Posterior cingulate gyrus (tissue), 11 donors: ENCODE results near the gene TNPO2.
A peak's percentile ranks its signal among the peaks of the same experiment; 100 is the strongest.
"Not testable (repeated sequence)": the region's sequence is repeated elsewhere in the genome, so short reads cannot be mapped to it uniquely, and the experiment has no call there.

Source experiments
- DNase-seq, 10 donors: peaks; one replicate each; pipeline versions ENCODE4 v3.0.0 to v3.0.0-alpha.2; 2020 to 2021; ENCODE audit warnings: mixed read lengths in 3 of 10
- intact Hi-C: fragments of 100-400 bp; cut with DNase I; formaldehyde crosslinking; loops from one replicate; pipeline ENCODE4 v1.15.1; 2023

Gene TNPO2

DNA sequence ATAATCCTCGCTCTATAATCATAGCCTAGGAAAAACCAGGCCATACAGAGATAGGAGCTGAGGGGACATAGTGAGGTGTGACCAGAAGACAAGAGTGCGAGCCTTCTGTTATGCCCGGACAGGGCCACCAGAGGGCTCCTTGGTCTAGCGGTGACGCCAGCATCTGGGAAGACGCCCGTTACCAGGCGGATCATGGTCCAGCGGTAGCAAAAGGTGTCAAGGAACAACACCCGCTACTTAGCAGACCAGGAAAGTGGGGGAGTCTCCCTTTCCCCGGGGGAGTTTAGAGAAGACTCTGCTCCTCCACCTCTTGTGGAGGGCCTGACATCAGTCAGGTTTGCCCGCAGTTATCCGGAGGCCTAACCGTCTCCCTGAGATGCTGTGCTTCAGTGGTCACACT, 11.7 kb downstream of the TNPO2 start:
- intact Hi-C loops, result not testable (repeated sequence)
- DNase-seq, result peak in 7 of 10 donors; percentile 23 to 93 (median 47)

DNA sequence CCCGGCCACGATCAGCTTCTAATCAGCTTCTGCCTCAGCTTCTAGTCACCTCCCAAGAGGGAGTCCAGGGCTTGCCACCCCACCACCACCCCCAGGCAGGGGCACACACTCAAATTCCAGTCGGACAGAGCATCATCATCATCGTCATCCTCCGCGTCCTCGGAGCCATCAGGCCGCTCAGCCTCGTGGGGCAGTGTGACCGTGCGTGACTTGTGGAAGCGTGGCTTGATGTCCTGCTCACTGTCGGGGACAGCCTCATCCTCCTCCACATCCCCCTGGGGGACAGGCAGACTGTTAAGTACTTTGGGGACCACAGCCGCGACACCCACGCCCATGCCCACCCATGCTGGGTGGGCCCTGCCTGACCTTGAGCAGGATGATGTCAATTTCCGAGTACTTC, 12.5 kb downstream of the TNPO2 start:
- intact Hi-C loops, result no loop called here
- no peak for DNase-seq

DNA sequence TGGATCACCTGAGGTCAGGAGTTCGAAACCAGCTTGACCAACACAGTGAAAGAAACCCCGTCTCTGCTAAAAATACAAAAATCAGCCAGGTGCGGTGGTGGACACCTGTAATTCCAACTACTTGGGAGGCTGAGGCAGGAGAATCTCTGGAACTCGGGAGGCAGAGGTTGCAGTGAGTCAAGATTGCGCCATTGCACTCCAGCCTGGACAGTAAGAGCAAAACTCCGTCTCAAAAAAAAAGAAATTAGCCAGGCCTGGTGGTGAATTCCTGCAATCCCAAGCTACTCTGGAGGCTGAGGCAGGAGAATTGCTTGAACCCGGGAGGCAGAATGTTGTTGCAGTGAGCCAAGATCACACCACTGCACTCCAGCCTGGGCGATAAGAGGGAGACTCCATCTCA, 15.1 kb downstream of the TNPO2 start:
- no peak for DNase-seq
- intact Hi-C loops, result no loop called here

DNA sequence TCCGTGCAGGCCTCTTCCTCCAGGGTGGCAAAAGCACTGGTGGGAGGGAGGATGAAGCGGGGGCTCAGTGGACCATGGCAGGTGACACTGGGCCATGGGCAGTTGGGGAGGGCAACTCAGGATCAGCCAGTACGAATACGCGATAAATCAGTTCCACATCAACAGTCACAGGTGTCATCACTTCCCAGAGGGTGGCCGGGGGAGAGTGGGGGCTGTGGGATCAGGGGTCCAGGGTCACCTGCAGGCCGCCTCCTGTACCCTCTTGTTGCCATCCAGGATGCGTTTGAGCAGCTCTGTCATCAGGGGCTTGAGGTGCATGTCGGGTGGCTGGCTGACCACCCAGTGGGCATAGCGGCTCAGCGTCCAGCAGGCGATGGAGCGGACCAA, 17.4 kb downstream of the TNPO2 start:
- peak in 1 of 10 donors; percentile 78 for DNase-seq
- intact Hi-C loops, result no loop called here

DNA sequence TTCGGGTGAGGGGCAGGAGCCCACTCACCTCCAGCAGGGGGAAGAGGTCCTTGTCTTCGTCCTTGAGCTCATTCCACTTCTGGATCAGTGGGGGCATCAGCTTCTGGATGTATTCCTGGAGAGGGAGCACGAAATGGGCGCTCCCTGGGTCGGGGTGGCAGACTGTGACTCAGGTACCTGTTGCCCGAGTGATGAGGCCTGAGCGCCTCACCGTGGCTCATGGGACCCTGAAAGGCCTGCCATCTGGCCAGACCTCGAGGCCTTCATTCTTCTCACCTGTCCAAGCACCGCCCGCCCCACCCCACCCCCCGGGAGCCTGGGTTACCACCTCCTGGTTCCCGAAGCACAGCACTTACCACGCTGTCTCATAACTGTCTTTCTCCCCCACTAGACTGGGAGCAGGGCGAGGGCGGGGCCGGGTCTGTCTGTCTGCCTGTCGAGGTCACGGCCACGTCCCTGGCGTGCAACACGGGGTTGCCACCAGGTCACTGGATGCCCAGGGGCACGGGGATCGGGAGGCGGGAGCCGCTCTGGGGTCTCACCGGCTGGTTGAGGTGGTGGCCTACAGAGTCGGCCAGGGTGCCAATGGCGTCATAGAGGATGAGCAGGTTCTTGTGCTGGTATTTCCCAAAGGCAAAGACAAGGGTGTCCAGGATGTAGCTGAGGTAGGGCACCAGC, 17.9 kb downstream of the TNPO2 start:
- DNase-seq, result peak in 1 of 10 donors; percentile 62
- intact Hi-C loops, result no loop called here

DNA sequence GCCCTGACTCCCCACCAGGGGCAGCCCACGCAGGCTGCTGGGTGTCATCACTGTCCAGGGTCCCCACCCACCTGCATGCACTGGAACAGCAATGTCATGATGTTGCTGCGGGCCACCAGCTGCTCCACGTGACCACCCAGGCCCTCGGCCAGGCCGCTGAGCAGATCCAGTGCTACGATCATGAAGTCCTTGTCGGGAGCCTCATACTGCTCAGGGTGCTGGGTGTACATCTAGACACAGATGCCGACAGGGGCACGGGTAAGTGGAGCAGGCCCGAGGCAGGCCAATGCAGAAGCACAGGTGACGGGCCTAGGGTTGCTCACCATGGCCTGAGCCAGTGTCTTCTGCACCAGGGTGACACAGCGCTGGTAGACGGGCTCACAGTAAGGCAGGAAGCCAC, 18.6 kb downstream of the TNPO2 start:
- DNase-seq, result peak in 1 of 10 donors; percentile 40
- intact Hi-C loops, result no loop called here

DNA sequence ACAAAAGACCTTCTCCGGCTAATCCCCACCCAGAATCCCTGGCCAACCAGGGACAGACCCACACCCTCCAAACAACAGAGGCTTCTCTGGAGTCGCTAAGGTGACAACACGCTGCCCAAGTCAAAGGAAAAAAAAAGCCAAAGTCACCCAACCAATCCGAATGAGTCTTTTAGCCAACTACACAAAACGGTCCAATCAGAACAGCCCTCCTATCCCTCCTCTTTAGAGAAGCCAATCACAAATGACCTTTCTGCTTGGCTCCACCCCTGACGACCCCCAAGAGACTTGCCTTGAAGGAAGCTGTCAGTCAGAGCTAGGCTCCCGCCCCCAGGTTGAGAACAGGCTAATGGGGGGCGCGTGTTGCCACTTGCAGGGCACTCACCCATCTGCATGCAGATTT, 20.7 kb downstream of the TNPO2 start:
- no peak for DNase-seq
- intact Hi-C loops, result no loop called here

DNA sequence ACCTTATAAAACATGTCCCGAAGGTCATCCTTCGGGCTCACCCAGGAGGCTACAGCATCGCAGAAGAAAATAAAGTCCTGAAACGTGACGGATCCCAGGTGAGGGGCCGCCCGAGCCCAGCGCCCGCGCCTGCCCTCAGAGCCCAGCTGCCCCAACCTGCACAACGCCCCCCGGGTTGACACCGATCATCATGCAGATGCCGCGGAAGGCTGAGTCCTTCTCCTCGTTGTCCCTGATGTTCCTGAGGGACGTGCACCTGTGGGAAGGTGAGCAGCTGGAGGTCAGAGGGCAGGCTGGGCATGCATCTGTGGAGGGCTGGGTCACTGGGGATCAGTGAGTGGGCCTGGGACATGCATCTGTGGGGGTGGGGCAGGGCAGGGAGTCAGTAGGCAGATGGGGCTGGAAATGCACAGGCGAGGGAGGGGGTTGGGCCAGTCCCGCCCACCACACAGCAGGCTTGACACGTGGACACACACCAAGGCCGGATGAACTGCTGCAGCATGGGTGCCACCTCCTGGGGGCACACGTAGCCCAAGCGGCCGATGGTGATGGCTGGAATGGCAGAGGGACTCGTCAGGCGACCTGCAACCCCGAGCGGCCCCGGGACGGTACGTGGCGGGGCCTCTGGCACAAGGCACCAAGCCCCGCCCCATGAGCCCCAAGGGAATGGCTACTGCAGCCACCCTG, 22.0 kb downstream of the TNPO2 start:
- intact Hi-C loops, result no loop called here
- no peak for DNase-seq

DNA sequence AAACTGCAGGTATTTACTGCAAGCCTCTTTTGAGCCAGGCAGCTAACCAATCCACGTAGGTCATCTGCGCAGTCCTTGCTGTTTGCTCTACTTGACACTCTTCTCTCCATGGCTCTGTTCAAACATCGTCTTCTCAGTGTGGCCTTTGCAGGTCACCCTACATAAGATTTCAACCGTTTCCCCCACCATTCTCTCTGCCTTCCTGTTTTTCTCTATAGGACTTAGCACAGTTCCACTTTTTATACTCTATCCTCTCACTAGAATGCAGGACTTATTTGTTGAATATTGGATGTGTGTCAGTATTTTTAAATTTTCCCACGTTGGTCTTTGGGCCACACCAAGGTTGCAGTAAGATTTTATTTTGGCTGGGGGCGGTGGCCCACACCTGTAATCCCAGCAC, 25.6 kb downstream of the TNPO2 start:
- intact Hi-C loops, result no loop called here

DNA sequence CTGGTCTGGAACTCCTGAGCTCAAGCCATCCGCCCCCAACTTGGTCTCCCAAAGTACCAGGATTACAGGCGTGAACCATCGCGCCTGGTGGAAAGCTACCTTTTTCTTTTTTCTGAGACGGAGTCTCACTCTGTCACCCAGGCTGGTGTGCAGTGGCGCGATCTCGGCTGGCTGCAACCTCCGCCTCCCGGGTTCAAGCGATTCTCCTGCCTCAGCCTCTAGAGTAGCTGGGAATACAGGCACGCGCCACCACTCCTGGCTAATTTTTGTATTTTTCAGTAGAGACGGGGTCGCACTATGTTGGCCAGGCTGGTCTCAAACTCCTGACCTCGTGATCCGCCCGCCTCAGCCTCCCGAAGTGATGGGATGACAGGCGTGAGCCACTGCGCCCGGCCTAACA, 26.3 kb downstream of the TNPO2 start:
- DNase-seq, intact Hi-C loops: not testable (repeated sequence)

More for the DNA sequence above, 25.6 kb downstream of the TNPO2 start:
- DNase-seq, result no peak

DNA sequence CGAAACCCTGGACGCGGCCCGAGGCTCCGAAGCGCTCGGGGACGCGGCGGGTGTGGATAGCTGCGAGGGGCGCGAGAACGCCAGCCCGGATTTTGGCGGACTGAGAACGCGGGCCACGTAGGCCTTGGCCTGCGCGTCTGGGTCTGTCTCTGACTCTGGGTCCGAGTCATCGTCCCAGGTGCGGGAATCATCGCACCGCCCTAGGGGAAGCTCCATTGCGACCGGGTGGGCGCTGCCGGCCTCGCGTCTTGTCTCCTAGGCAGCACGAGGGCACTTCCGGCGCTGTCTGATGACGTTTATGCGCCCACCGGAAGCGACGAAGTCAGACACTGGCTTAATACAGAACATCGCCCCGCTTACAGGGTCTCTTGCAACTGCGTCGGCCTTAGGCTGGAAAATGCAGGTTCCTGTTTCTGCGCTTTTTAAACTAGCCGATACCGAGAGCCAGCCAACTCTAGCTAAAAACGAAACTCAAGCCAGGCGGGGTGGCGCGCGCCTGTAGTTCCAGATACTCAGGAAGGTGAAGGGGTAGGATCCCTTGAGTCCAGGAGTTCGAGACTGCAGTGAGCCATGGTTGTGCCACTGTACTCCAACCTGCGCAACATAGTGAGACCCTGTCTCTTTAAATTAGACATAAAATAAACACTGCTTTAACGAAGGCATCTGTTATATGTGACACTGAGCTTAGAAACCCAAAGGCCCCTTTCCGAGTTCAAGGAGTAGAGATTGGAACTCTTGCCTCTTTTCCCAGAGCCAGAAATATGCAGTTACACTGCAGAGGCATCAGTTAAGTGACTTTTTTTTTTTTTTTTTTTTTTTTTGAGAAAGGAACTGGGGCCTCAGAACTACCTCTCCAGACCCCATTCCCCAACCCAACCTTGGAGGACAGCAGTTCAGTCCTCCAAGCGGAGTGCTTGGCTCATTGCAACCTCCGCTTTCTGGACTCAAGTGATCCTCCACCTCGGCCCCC, 27.1 kb downstream of the TNPO2 start, which contains the start of gene FBXW9:
FBXW9 (minus strand) TSS at position 266 of the 970 bp plus-strand sequence; CDS start at position 216, 50 bp downstream.
- DNase-seq, result peak; percentile 96 to 100 (median 99)
- intact Hi-C loops, result no loop called here

DNA sequence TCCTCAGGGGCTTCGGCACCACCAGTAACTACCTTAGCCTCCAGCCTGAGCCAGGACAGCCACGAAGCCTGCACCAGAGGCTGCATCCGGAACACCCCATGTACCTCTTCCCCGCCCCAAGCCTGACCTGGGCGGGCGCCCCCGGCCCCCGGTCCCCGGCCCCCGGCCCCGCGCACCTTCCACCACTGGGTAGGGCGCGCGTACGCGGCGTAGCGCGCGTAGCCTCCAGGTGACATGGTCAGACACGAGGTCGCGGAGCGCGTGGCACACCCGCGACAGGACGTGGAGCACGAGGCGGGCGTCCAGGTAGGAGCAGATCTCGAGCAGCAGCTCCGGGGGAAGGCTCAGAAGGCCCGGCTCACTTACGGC, 27.8 kb downstream of the TNPO2 start:
- intact Hi-C loops, result no loop called here
- DNase-seq, result no peak

DNA sequence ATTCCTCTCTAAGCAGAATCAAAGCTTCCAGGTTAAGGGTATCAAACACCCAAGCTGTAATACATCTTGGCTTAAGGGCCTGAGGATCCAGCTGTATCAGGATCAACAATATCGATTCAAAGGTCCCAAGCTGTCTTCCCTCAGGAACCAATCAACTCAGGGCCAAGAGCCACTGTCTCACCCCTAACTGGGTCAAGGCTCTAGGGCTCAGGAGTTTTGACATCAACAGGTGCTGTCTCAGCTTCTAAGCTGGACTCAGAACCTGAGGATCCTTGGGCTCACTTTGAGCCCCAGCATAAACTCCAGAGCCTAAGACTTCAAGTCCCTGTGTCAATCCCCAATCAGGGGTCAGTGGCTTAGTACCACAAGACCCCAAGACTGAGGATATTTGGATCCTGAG, 28.2 kb downstream of the TNPO2 start:
- intact Hi-C loops, result no loop called here
- no peak for DNase-seq

DNA sequence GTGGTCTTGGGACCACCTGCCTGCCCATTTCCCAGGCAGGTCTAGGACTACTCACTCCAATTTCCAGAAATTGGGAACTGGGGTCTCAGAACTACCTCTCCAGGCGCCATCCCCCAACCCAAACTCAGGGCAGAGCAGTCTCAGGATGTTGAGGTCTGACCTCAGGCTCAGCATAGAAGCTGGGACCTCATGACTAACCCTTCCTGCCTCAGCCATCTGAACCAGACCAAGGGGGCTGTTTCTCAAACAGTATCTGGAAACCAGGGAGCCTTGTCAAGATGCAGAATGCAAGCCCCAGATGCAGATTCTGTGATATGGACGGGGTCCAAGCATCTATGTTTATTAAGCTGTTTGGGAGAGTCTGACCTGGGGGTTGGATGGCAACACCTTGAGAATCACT, 28.6 kb downstream of the TNPO2 start:
- no peak for DNase-seq
- intact Hi-C loops, result no loop called here

DNA sequence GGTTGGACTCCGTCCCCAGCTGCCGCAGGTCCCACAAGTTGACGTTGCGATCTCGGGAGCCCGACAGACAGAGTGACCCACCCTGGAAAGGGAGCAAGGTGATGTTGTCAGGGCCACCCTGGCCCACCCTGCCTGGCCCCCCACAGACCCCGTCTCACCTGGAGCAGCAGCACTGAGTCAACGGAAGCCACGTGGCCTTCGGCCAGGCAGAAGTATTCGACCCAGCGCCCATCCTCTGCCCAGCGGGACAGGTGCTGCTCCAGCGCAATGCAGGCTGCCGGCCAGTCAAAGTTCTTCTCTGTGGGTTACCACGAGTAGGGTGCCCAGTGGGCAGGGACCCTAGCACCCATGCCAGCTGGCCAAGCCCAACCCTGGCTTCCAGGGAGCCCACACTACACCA, 29.1 kb downstream of the TNPO2 start:
- intact Hi-C loops, result no loop called here
- no peak for DNase-seq

DNA sequence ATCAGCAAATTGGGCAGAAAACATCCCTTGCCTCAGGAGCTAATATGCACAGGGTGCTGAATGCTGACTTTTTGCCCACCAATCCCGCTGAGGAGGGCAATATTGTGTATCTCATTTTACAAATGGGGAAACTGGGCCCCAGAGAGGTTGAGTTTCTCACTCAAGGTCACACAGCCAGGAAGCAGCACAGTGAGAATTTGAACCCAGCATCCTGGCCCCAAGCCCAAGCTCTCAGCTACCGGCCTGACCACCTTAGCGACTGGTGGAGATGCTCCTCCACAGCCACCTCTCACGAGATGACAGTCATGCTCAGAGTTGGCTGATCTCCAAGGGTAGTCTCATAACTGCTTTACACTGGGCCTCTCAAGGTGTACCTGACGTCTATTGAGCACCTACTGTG, 30.8 kb downstream of the TNPO2 start:
- intact Hi-C loops, result no loop called here
- no peak for DNase-seq

DNA sequence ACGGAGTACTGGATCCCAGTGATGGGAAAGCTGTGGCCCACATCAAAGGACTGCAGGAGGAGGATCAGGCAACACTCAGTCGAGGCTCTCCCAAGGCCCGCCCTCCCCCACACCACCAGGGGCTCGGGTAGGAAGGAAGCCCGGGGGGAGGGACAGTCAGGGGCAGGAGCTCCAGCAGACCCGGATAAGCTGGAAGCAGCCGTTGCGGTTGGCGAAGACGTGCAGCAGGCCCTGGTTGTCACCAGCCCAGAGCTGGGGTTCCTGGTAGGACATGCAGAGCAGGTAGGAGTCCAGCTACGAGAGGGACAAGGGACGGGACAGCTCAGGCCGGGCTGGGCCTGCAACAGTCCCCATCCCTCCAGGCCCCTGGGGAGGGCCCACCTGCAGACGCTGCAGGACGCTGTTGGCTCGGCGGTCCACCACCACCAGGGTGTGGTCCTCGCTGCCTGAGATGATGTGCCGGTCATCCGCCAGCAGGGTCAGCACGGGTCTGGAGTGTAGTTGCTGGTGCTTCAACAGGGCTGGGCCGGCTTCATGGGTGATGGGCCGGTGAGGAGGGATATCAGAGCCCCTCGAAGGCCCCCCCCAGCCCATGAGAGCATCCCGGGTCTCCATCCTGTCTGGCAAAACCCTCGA, 34.0 kb downstream of the TNPO2 start:
- intact Hi-C loops, result no loop called here
- DNase-seq, result no peak

DNA sequence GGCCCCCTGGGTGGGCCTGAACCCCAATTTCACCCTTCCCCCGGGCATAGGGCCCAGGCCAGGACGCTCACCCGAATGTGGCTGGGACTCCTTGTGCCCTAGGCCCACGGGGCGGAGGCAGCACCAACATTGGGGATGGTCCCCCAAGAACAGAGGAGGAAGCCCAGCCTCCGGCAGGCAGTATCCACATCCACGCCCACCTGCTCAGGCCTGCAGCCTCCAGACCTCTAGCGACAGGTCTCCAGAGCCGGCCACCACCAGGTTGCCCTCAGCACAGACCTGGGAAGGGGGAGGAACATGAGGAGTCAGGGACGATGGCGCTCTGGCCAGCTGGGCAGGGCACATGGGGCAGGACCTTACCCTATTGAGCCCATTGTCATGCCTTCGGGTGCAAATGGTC, 34.7 kb downstream of the TNPO2 start:
- no peak for DNase-seq
- intact Hi-C loops, result no loop called here

DNA sequence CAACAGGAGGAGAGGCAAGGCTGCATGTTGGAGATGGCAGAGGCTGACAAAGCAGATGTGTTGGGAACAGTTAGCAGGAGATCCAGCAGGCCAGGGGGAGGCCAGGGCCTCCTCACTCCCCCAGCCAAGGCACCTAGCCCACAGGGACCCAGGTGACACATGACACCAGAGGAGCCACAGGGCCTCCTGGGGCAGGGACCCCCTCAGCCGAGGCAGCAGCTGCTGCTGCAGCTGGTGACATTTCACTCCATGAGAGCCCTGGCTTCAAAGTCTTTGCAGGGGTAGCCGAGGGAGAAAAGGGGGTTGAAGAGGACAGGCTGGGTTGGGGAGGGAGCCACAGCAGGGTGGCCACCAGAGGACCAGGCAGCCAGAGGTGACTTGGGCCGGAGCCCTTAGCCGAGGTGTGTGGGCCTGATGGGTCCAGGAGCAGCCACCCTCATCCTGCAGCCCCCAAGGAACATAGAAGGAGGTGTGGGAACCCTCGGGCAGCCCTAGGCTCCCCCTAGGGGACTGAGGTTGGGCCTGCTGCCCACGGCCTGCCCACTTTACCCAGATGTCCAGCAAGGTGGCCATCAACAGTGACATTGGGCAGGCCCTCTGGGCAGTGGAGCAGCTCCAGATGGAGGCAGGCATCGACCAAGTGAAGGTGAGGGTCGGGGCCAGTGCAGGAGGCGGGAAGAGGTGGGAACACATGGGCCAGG, 36.1 kb downstream of the TNPO2 start, which contains the start of gene GNG14:
GNG14 (plus strand) TSS at position 503 of the 701 bp plus-strand sequence; CDS start at position 554, 51 bp downstream.
- intact Hi-C loops, result no loop called here
- DNase-seq, result no peak

DNA sequence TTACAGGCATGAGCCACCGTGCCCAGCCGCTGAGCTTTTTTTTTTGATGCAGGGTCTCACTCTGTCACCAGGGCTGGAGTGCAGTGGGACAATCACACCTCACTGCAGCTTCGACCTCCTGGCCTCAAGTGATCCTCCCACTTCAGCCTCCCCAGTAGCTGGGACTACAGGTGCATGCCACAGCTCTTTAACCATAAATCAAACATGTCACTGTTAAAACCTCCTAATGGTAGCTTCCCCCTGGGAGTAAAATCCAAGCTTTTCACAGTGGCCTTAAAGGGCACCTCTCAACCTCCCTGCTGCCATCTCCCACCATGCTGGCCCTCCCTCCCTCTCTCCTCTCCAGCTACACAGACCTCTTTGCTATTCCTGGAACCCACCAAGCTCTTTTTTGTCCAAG, 37.9 kb downstream of the TNPO2 start:
- DNase-seq, result no peak
- intact Hi-C loops, result no loop called here
